Effector memory CD8-positive, alpha-beta T cell (primary cell): ENCODE results near the gene CCDC81.
"Not testable (repeated sequence)": the region's sequence is repeated elsewhere in the genome, so short reads cannot be mapped to it uniquely, and the experiment has no call there.

Source experiments
- ATAC-seq: fragments of 150-1000 bp; cut with Tn5 transposase; replicated peaks from 2 replicates; pipeline ENCODE4 v1.10.0; 2021; ENCODE audit warnings: mild to moderate bottlenecking, moderate library complexity
- DNase-seq, 3 experiments: peaks; one replicate each; pipeline ENCODE4 v3.0.0; 2021
- H3K27ac Mint-ChIP-seq, 2 donors: one replicate each; pipeline ENCODE4 v1.8.0; 2022; ENCODE audit warnings: mild to moderate bottlenecking in 2 of 2, mixed read lengths in 2 of 2, moderate library complexity in 2 of 2
- H3K27me3 Mint-ChIP-seq, 2 donors: one replicate each; pipeline ENCODE4 v1.8.0; 2022; ENCODE audit warnings: mixed read lengths in 2 of 2
- H3K36me3 Mint-ChIP-seq: one replicate; pipeline ENCODE4 v1.8.0; 2022; ENCODE audit warnings: mild to moderate bottlenecking, moderate library complexity, mixed read lengths; ENCODE audit not compliant: insufficient read depth
- H3K4me1 Mint-ChIP-seq, 2 donors: one replicate each; pipeline ENCODE4 v1.8.0; 2022; ENCODE audit warnings: low read depth in 2 of 2, mixed read lengths in 2 of 2
- H3K4me3 Mint-ChIP-seq, 2 donors: one replicate each; pipeline ENCODE4 v1.8.0; 2022; ENCODE audit warnings: mild to moderate bottlenecking in 2 of 2, mixed read lengths in 2 of 2, moderate library complexity in 2 of 2
- H3K9me3 Mint-ChIP-seq, 2 donors: one replicate each; pipeline ENCODE4 v1.8.0; 2022; ENCODE audit warnings: mixed read lengths in 2 of 2
- total RNA-seq, 9 experiments: gene quantifications; one replicate each; lab custom pipeline; 2026; lab: John Stamatoyannopoulos, UW

The CCDC81 gene
- 0 to 1.5 (median 0.73) reads per million in 9 experiments for total RNA-seq

GRCh38 chr11:86374586-86374985, at the start of gene CCDC81:
Gene CCDC81, plus strand, starts transcription at chr11:86374887. Its CDS starts 277 bp downstream, at chr11:86375164.
- H3K36me3 Mint-ChIP-seq = no peaks in the 10 kb centered on the region
- no peaks in the 10 kb centered on the region for H3K4me1 Mint-ChIP-seq
- DNase-seq (no peak), ATAC-seq (no peak)
- H3K27ac Mint-ChIP-seq = no peak within 1 kb of the TSS
- H3K27me3 Mint-ChIP-seq = peaks cover 0 to 11% of the 10 kb centered on the region in 2 donors
- H3K9me3 Mint-ChIP-seq = no peaks in the 10 kb centered on the region
- no peak within 1 kb of the TSS for H3K4me3 Mint-ChIP-seq

GRCh38 chr11:86335131-86335767, 39.4 kb upstream of the CCDC81 start:
- no peak for DNase-seq
- peak overlapping the region in 1 of 2 donors; percentile 14 for H3K27ac Mint-ChIP-seq
- ATAC-seq = no peak

GRCh38 chr11:86337227-86337626, 37.5 kb upstream of the CCDC81 start:
- DNase-seq = no peak
- peaks cover 38% of the 10 kb centered on the region for H3K36me3 Mint-ChIP-seq
- no peak for ATAC-seq
- no peaks in the 10 kb centered on the region for H3K9me3 Mint-ChIP-seq
- H3K27me3 Mint-ChIP-seq = no peaks in the 10 kb centered on the region
- H3K27ac Mint-ChIP-seq = no peak overlapping the region
- no peak overlapping the region for H3K4me3 Mint-ChIP-seq
- peaks cover 1 to 14% of the 10 kb centered on the region in 2 donors for H3K4me1 Mint-ChIP-seq

More at GRCh38 chr11:86335131-86335767, 39.4 kb upstream of the CCDC81 start:
- Mint-ChIP-seq H3K4me3 (no peak overlapping the region), H3K36me3 (peaks cover 33% of the 10 kb centered on the region), H3K4me1 (peaks cover 0 to under 1% of the 10 kb centered on the region in 2 donors), H3K27me3 (no peaks in the 10 kb centered on the region), H3K9me3 (no peaks in the 10 kb centered on the region)

- Mint-ChIP-seq H3K9me3 (no peaks in the 10 kb centered on the region), H3K4me1 (peaks cover 5 to 21% of the 10 kb centered on the region in 2 donors), H3K36me3 (peaks cover 48% of the 10 kb centered on the region), H3K27me3 (no peaks in the 10 kb centered on the region), H3K4me3 (no peak overlapping the region), H3K27ac (peak overlapping the region in 1 of 2 donors; percentile 79)
- ATAC-seq (no peak), DNase-seq (no peak)
These were observed 33.3 kb upstream of the CCDC81 start for GRCh38 chr11:86341382-86341781.

GRCh38 chr11:86346513-86346912, 28.2 kb upstream of the CCDC81 start:
- no peak for DNase-seq
- no peaks in the 10 kb centered on the region for H3K9me3 Mint-ChIP-seq
- peaks cover 23% of the 10 kb centered on the region for H3K36me3 Mint-ChIP-seq
- H3K27me3 Mint-ChIP-seq = no peaks in the 10 kb centered on the region
- H3K4me1 Mint-ChIP-seq = peaks cover 3 to 14% of the 10 kb centered on the region in 2 donors
- no peak for ATAC-seq
- H3K4me3 Mint-ChIP-seq = no peak overlapping the region
- no peak overlapping the region for H3K27ac Mint-ChIP-seq

- no peaks in the 10 kb centered on the region for H3K4me1 Mint-ChIP-seq
- H3K27me3 Mint-ChIP-seq = peaks cover 0 to 9% of the 10 kb centered on the region in 2 donors
- DNase-seq = no peak
- H3K4me3 Mint-ChIP-seq = no peak overlapping the region
- no peaks in the 10 kb centered on the region for H3K36me3 Mint-ChIP-seq
- no peak overlapping the region for H3K27ac Mint-ChIP-seq
- no peaks in the 10 kb centered on the region for H3K9me3 Mint-ChIP-seq
- no peak for ATAC-seq
These were observed 19.4 kb upstream of the CCDC81 start for GRCh38 chr11:86355256-86355655.

- not testable (repeated sequence) for H3K27ac Mint-ChIP-seq, H3K36me3 Mint-ChIP-seq, H3K4me3 Mint-ChIP-seq, H3K9me3 Mint-ChIP-seq, ATAC-seq, H3K4me1 Mint-ChIP-seq, H3K27me3 Mint-ChIP-seq, DNase-seq
These were observed 17.3 kb upstream of the CCDC81 start for GRCh38 chr11:86357412-86357811.

GRCh38 chr11:86358720-86359119, 16.0 kb upstream of the CCDC81 start:
- peaks cover 0 to 9% of the 10 kb centered on the region in 2 donors for H3K27me3 Mint-ChIP-seq
- ATAC-seq (no peak), DNase-seq (no peak)
- no peaks in the 10 kb centered on the region for H3K36me3 Mint-ChIP-seq
- H3K4me3 Mint-ChIP-seq = no peak overlapping the region
- H3K4me1 Mint-ChIP-seq = no peaks in the 10 kb centered on the region
- H3K9me3 Mint-ChIP-seq = no peaks in the 10 kb centered on the region
- H3K27ac Mint-ChIP-seq = no peak overlapping the region

- ATAC-seq = no peak
- no peak for DNase-seq
- Mint-ChIP-seq H3K36me3 (no peaks in the 10 kb centered on the region), H3K4me3 (no peak overlapping the region), H3K27me3 (peaks cover 0 to 9% of the 10 kb centered on the region in 2 donors), H3K27ac (peak overlapping the region in 1 of 2 donors; percentile 6), H3K9me3 (no peaks in the 10 kb centered on the region), H3K4me1 (no peaks in the 10 kb centered on the region)
These were observed 13.8 kb upstream of the CCDC81 start for GRCh38 chr11:86360775-86361395.

GRCh38 chr11:86363424-86363823, 11.3 kb upstream of the CCDC81 start:
- no peaks in the 10 kb centered on the region for H3K36me3 Mint-ChIP-seq
- ATAC-seq = no peak

GRCh38 chr11:86365546-86365945, 9.1 kb upstream of the CCDC81 start:
- Mint-ChIP-seq H3K4me3 (no peak overlapping the region), H3K4me1 (no peaks in the 10 kb centered on the region), H3K36me3 (no peaks in the 10 kb centered on the region), H3K27ac (no peak overlapping the region), H3K27me3 (no peaks in the 10 kb centered on the region), H3K9me3 (no peaks in the 10 kb centered on the region)
- DNase-seq (no peak), ATAC-seq (no peak)

More at GRCh38 chr11:86363424-86363823, 11.3 kb upstream of the CCDC81 start:
- no peak for DNase-seq
- no peaks in the 10 kb centered on the region for H3K9me3 Mint-ChIP-seq
- H3K4me3 Mint-ChIP-seq = no peak overlapping the region
- no peak overlapping the region for H3K27ac Mint-ChIP-seq
- H3K4me1 Mint-ChIP-seq = no peaks in the 10 kb centered on the region
- H3K27me3 Mint-ChIP-seq = peaks cover 0 to under 1% of the 10 kb centered on the region in 2 donors

GRCh38 chr11:86369668-86370067, 5.0 kb upstream of the CCDC81 start:
- ATAC-seq = no peak
- no peaks in the 10 kb centered on the region for H3K9me3 Mint-ChIP-seq
- no peak overlapping the region for H3K4me3 Mint-ChIP-seq
- no peak overlapping the region for H3K27ac Mint-ChIP-seq
- H3K36me3 Mint-ChIP-seq = no peaks in the 10 kb centered on the region
- peaks cover 0 to 4% of the 10 kb centered on the region in 2 donors for H3K27me3 Mint-ChIP-seq
- H3K4me1 Mint-ChIP-seq = no peaks in the 10 kb centered on the region
- DNase-seq = no peak

- Mint-ChIP-seq H3K4me1 (no peaks in the 10 kb centered on the region), H3K27ac (no peak overlapping the region)
- DNase-seq = no peak
These were observed 4.5 kb upstream of the CCDC81 start for GRCh38 chr11:86370171-86370570.

More at GRCh38 chr11:86370171-86370570, 4.5 kb upstream of the CCDC81 start:
- Mint-ChIP-seq H3K4me3 (no peak overlapping the region), H3K27me3 (peaks cover 0 to 9% of the 10 kb centered on the region in 2 donors), H3K9me3 (no peaks in the 10 kb centered on the region), H3K36me3 (no peaks in the 10 kb centered on the region)
- ATAC-seq = no peak
